ENCODE measurements around the gene PEAK1. TPM values are rescaled to one million over a fixed set of nuclear protein-coding genes. Genes with fewer than 3 reads are reported as not detected.

PEAK1 gene
- total RNA-seq, 1 experiment from 2014 or later: 18.4 TPM

GRCh38 chr15:77168141-77168540, 251.8 kb downstream of the PEAK1 start:
- Mint-ChIP-seq H3K27me3 (ENCODE audit: insufficient read depth, unreplicated experiment) (no peaks in the 10 kb centered on the region), H3K27ac (ENCODE audit: unreplicated experiment) (no peak overlapping the region), H3K4me1 (ENCODE audit: low read depth, unreplicated experiment) (peaks cover 7% of the 10 kb centered on the region), H3K9me3 (ENCODE audit: unreplicated experiment) (no peaks in the 10 kb centered on the region), H3K4me3 (ENCODE audit: unreplicated experiment) (no peak overlapping the region), H3K36me3 (ENCODE audit: insufficient read depth, unreplicated experiment) (no peaks in the 10 kb centered on the region)
- Histone ChIP-seq H3K4me3 (ENCODE audit: low read depth, low read length) (no peak overlapping the region), H3K36me3 (ENCODE audit: control insufficient read depth, insufficient read depth, low read length) (no peaks in the 10 kb centered on the region), H3K9me3 (no peaks in the 10 kb centered on the region), H3K27me3 (replicated peaks; ENCODE audit: control insufficient read depth, insufficient read depth, low read length) (no peaks in the 10 kb centered on the region), H3K4me1 (peaks cover 24% of the 10 kb centered on the region)
- CTCF ChIA-PET: no interaction called here
- TF ChIP-seq CTCF (IDR thresholded peaks at IDR 0.05; ENCODE audit: insufficient read depth in 1 of 2, low read depth in 1 of 2, low read length in 1 of 2, severe bottlenecking in 1 of 2, unreplicated experiment in 1 of 2): no peak
- BruUV-seq (replicated peaks): no TSS peak
- intact Hi-C loops (cut with micrococcal nuclease; ENCODE audit: unreplicated experiment): no loop called here
- DNase-seq: no peak
- POLR2A ChIA-PET: no interaction called here

GRCh38 chr15:77167406-77167805, 252.5 kb downstream of the PEAK1 start:
- H3K4me3 Mint-ChIP-seq (ENCODE audit: unreplicated experiment): no peak overlapping the region
- Histone ChIP-seq H3K36me3 (ENCODE audit: control insufficient read depth, insufficient read depth, low read length) (no peaks in the 10 kb centered on the region), H3K4me3 (ENCODE audit: low read depth, low read length) (no peak overlapping the region), H3K9me3 (no peaks in the 10 kb centered on the region), H3K27me3 (replicated peaks; ENCODE audit: control insufficient read depth, insufficient read depth, low read length) (no peaks in the 10 kb centered on the region), H3K4me1 (peaks cover 19% of the 10 kb centered on the region)
- H3K27ac Mint-ChIP-seq (ENCODE audit: unreplicated experiment): no peak overlapping the region
- intact Hi-C loops (cut with micrococcal nuclease; ENCODE audit: unreplicated experiment): no loop called here
- no peaks in the 10 kb centered on the region for H3K36me3 Mint-ChIP-seq (ENCODE audit: insufficient read depth, unreplicated experiment)
- POLR2A ChIA-PET: no interaction called here
- no peak for DNase-seq
- peaks cover 6% of the 10 kb centered on the region for H3K4me1 Mint-ChIP-seq (ENCODE audit: low read depth, unreplicated experiment)
- no peak for TF ChIP-seq CTCF (IDR thresholded peaks at IDR 0.05; ENCODE audit: insufficient read depth in 1 of 2, low read depth in 1 of 2, low read length in 1 of 2, severe bottlenecking in 1 of 2, unreplicated experiment in 1 of 2)
- CTCF ChIA-PET: no interaction called here
- BruUV-seq (replicated peaks): no TSS peak
- no peaks in the 10 kb centered on the region for H3K9me3 Mint-ChIP-seq (ENCODE audit: unreplicated experiment)
- no peaks in the 10 kb centered on the region for H3K27me3 Mint-ChIP-seq (ENCODE audit: insufficient read depth, unreplicated experiment)

GRCh38 chr15:77163781-77164384, 256.0 kb downstream of the PEAK1 start:
- ChIA-PET CTCF (no interaction called here), POLR2A (no interaction called here)
- no peak overlapping the region for H3K27ac Mint-ChIP-seq (ENCODE audit: unreplicated experiment)
- DNase-seq: no peak
- no peaks in the 10 kb centered on the region for H3K27me3 ChIP-seq (replicated peaks; ENCODE audit: control insufficient read depth, insufficient read depth, low read length)
- H3K27me3 Mint-ChIP-seq (ENCODE audit: insufficient read depth, unreplicated experiment): no peaks in the 10 kb centered on the region
- intact Hi-C loops (cut with micrococcal nuclease; ENCODE audit: unreplicated experiment): loop anchor here (2.0 kb wide), 1 partner anchor 21 kb away; no protein-coding TSS in a partner anchor
- no peaks in the 10 kb centered on the region for H3K36me3 Mint-ChIP-seq (ENCODE audit: insufficient read depth, unreplicated experiment)
- no peak overlapping the region for H3K4me3 Mint-ChIP-seq (ENCODE audit: unreplicated experiment)
- peaks cover 34% of the 10 kb centered on the region for H3K4me1 ChIP-seq
- peaks cover 13% of the 10 kb centered on the region for H3K4me1 Mint-ChIP-seq (ENCODE audit: low read depth, unreplicated experiment)
- TF ChIP-seq CTCF (IDR thresholded peaks at IDR 0.05; ENCODE audit: insufficient read depth in 1 of 2, low read depth in 1 of 2, low read length in 1 of 2, severe bottlenecking in 1 of 2, unreplicated experiment in 1 of 2): no peak
- no TSS peak for BruUV-seq (replicated peaks)
- no peaks in the 10 kb centered on the region for H3K9me3 ChIP-seq
- H3K4me3 ChIP-seq (ENCODE audit: low read depth, low read length): no peak overlapping the region
- H3K36me3 ChIP-seq (ENCODE audit: control insufficient read depth, insufficient read depth, low read length): no peaks in the 10 kb centered on the region
- H3K9me3 Mint-ChIP-seq (ENCODE audit: unreplicated experiment): no peaks in the 10 kb centered on the region
